Eye (tissue), 1 donor: ENCODE data around the gene C11orf68.
"Not testable (repeated sequence)": the region's sequence is repeated elsewhere in the genome, so short reads cannot be mapped to it uniquely, and the experiment has no call there.

Source experiments
- DNase-seq: peaks from one replicate; pipeline ENCODE4 v3.0.0-alpha.2; 2015

Gene C11orf68

DNA sequence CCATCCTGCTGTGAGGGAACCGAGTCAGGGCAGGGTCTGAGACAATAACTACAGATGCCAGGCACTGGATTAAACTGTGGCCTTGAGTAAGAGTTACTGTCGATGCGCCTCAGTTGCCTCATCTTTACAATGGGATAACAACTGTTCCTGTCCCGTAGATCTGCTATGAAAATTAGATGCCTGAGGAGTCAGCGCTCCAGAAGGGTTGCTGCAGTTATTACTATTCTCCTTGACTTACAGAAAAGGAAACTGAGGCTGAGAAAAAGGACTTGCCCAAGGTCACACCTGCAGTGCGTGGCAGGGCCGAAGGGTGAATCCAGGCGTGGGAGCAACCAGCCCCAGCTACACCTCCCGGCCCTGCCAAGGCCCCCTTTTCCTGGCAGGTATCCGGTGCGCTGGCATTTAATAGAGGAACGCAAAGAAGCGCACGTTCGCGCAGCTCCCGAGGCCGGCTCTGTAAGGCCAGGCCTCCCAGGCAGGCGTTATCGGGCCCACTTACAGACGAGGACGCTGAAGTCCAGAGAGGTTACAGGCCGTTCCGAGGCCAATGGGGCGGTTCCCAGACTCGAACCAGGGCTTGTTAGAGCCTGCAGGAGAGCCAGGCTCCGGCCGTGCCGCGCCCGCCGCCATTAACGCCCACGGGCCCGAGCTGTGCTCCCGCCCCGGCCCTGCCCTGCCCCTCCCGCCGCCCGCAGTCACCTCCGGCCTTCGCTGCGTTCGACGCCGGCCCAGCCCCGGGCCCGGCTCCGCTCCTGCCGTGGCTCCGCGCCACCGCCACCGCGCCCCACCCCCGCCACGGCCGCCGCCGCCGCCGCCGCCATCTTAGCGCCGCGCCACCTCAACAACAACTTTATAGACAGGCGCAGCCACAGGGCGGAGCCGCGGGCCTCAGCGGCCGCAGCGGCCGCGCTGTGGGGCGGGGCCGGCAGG is at the start of gene C11orf68:
Gene C11orf68, minus strand, starts transcription at position 852 of the 930 bp plus-strand sequence. Its CDS starts 31 bp downstream, at position 821.
- peak; percentile 67 for DNase-seq

GRCh38 chr11:65967329-65967934 is 48.6 kb upstream of the C11orf68 start:
- DNase-seq, result no peak

GRCh38 chr11:65965986-65966762 is 47.3 kb upstream of the C11orf68 start:
- DNase-seq, result no peak

DNA sequence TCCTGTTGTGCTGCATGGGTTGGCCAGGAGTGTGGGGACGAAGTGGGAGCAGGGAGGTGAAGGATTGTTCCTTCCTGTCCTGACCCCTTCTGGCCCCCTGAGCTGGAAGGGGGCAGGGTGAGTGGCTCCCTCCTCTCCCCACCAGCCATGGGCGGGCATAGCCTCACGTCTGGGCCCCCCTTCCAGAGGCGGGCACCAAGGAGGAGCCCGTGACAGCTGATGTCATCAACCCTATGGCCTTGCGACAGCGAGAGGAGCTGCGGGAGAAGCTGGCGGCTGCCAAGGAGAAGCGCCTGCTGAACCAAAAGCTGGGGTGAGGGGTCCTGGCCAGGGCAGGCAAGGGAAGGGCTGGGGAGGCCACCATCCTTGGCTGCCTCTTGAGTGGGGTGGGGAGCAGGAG is 46.0 kb upstream of the C11orf68 start:
- DNase-seq, result no peak

GRCh38 chr11:65962141-65962564 is 43.3 kb upstream of the C11orf68 start:
- DNase-seq, result no peak

DNA sequence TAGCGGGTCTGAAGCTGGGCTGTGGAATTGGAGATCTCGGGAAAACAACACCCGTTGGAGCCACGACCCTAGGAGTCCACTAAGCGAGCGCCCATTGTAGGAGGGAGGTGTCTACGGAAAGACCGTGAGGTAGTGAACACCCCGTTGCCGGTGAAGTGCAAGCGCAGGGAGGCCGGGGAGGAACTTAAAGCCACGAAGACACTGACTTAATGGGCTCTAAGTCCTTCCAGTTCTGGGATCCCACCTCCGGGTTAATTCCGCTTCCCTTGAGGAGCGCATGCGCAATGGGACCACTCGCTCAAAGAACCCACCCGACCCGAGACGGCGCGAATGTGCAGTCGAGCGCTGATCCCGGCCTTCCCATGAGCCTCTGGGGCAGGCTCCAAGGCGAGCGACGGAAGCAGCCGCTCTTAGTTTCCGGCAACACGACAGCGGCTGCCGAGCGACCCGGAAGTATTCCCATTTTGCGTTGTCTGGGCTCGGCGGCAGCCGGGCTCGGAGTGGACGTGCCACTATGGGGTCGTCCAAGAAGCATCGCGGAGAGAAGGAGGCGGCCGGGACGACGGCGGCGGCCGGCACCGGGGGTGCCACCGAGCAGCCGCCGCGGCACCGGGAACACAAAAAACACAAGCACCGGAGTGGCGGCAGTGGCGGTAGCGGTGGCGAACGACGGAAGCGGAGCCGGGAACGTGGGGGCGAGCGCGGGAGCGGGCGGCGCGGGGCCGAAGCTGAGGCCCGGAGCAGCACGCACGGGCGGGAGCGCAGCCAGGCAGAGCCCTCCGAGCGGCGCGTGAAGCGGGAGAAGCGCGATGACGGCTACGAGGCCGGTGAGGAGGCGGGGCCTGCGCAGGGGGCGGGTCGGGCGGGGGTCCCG is 42.6 kb upstream of the C11orf68 start, which contains the start of gene SART1:
Gene SART1, plus strand, starts transcription at position 468 of the 874 bp plus-strand sequence. Its CDS starts 47 bp downstream, at position 515.
- peak; percentile 99 for DNase-seq

DNA sequence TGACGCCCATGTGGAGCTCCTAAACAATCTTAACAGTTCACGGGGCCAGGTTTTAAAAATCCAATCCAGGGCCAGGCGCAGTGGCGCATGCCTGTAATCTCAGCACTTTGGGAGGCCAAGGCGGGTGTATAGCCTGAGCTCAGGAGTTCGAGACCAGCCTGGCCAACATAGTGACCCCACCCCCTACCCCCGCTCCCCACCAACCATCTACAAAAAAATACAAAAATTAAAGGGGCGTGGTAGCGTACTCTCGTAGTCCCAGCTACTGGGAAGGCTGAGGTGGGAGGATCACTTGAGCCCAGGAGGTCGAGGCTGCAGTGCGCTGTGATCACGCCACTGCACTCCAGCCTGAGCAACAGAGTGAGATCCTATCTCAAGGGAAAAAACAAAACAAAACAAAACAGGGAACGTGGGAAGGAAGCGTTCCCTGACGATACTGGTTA is 42.0 kb upstream of the C11orf68 start:
- DNase-seq, result no peak

- DNase-seq, result no peak
Observed at GRCh38 chr11:65958774-65959420, 40.0 kb upstream of the C11orf68 start.

- no peak for DNase-seq
Observed at GRCh38 chr11:65958291-65958690, 39.4 kb upstream of the C11orf68 start.

GRCh38 chr11:65954771-65955170 is 35.9 kb upstream of the C11orf68 start:
- no peak for DNase-seq

- no peak for DNase-seq
Observed at GRCh38 chr11:65953471-65953870, 34.6 kb upstream of the C11orf68 start.

DNA sequence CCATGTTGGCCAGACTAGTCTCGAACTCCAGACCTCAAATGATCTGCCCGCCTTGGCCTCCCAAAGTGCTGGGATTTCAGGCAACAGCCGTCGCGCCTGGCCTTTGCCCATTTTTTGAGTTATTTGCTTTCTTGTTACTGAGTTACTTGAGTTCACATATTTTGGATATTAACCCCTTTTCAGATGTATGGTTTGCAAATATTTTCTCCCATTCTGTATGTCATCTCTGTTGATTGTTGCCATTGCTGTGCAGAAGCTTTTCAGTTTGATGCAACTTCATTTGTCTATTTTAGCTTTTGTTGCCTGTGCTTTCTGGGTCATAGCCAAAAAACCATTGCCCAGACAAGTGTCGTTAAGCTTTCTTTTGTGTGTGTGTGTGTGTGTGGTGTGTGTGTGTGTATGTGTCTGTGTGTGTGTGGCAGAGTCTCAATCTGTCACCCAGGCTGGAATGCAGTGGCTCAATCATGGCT is 33.2 kb upstream of the C11orf68 start:
- DNase-seq, result no peak

DNA sequence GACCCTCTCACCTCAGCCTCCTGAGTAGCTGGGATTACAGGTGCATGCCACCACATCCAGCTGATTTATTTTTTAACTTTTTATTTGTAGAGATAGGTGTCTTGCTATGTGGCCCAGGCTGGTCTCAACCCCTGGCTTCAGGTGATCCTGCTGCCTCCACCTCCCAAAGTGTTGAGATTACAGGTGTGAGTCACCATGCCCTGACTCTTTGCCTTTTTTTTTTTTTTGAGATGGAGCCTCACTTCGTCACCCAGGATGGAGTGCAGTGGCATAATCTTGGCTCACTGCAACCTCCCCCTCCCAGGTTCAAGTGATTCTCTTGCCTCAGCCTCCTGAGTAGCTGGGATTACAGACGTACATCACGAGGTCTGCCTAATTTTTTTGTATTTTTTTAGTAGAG is 32.8 kb upstream of the C11orf68 start:
- not testable (repeated sequence) for DNase-seq

GRCh38 chr11:65950711-65951110 is 31.8 kb upstream of the C11orf68 start:
- DNase-seq, result not testable (repeated sequence)

- no peak for DNase-seq
Observed at GRCh38 chr11:65947603-65948125, 28.8 kb upstream of the C11orf68 start.

DNA sequence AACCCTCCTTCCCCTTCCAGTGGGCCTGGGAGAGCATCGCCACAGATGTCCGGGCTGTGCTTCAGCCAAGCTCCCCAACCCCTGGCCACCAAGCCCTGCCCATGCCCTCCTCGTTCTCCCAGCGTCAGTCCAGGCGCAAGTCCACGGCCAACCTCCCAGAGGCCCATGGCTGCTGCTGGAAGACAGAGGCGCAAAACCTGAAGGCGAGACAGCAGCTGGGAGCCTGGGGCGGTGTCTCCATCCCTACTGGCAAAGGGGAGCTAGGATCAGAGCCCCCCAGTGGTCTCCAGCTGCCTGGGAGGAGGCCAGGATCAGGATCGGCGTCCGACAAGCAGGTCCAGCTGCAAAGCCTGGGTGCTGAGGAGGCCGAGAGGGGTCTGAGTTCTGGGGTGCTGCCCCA is 28.3 kb upstream of the C11orf68 start:
- no peak for DNase-seq

- no peak for DNase-seq
Observed at GRCh38 chr11:65946655-65947054, 27.8 kb upstream of the C11orf68 start.

DNA sequence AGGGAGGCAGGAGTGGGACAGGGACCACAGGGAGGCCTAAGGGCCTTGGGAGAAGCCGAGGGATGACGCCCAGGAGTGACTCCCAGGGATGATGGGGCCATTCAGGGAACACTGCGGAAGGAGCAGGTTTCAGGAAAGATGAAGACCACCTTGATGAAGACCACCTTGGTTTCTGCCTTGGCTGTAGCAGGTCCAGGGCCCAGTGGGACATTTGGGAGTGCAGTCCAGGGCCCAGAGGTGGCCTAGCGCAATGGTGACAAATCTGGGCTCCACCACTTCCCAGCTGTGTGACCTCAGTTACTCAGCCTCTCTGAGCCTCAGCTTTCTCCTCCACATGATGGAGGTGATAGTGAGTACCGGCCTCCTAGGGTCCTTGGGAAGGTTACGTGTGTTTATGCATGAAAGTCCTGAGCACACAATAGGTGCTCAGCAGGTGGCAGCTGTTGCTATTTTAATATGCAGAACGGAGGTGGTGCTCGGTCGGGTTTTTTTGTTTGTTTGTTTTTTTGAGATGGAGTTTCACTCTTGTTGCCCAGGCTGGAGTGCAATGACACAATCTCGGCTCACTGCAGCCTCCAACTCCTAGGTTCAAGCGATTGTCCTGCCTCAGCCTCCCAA is 27.2 kb upstream of the C11orf68 start:
- DNase-seq, result no peak

GRCh38 chr11:65945430-65945911 is 26.6 kb upstream of the C11orf68 start, which contains the start of gene TSGA10IP:
Gene TSGA10IP, plus strand, starts transcription at chr11:65945480. Its CDS starts 196 bp downstream, at chr11:65945676.
- DNase-seq, result peak; percentile 50

DNA sequence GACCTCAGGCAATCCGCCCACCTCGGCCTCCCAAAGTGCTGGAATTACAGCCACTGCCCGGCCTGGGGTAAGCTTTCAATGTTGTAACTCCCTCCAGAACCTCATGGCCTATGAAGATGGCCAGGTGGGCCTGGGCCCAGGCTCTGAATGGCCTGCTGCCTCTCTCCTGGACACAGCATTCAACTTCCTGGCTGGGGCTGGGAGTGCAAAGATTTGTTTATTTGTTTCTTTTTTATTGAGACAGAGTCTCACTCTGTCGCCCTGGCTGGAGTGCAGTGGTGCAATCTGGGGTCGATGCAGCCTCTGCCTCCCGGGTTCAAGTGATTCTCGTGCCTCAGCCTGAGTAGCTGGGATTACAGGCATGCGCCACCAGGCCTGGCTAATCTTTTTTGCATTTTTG is 25.9 kb upstream of the C11orf68 start:
- no peak for DNase-seq
